Esophagus squamous epithelium (tissue), 4 donors: ENCODE results near the gene DNAJC7.

Experiments used
- POLR2A ChIP-seq, 4 donors: fragments of 450-650 bp; IDR thresholded peaks; one replicate each; pipeline ENCODE4 v1.6.1; 2017; ENCODE audit warnings: antibody characterized with exemption in 4 of 4, mild to moderate bottlenecking in 4 of 4, moderate library complexity in 3 of 4
- TF ChIP-seq, protein P1 (sequence below), 6 experiments: fragments of 450-650 bp in 4 of 6; fragments of 200-600 bp in 2 of 6; sonication (generic) in 2 of 6; IDR thresholded peaks; one replicate each; pipeline ENCODE4 v1.5.1; 2016 to 2019; ENCODE audit warnings: antibody characterized with exemption in 6 of 6, mild to moderate bottlenecking in 4 of 6, moderate library complexity in 4 of 6

DNA sequence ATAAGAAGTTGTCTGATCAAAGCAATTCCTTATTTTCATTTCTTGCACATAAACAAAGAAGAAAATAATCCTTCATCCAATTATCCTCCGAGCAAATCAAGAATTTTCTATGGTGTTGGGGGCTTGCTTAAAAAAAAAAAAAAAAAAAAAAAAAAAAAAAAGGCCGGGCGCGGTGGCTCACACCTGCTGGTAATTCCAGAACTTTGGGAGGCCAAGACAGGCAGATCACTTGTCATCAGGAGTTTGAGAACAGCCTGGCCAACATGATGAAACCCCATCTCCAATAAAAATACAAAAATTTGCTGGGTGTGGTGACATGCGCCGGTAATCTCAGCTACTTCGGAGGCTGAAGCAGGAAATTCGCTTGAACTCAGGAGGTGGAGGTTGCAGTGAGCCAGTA is 31.3 kb downstream of the DNAJC7 start:
- TF ChIP-seq, protein P1, sequence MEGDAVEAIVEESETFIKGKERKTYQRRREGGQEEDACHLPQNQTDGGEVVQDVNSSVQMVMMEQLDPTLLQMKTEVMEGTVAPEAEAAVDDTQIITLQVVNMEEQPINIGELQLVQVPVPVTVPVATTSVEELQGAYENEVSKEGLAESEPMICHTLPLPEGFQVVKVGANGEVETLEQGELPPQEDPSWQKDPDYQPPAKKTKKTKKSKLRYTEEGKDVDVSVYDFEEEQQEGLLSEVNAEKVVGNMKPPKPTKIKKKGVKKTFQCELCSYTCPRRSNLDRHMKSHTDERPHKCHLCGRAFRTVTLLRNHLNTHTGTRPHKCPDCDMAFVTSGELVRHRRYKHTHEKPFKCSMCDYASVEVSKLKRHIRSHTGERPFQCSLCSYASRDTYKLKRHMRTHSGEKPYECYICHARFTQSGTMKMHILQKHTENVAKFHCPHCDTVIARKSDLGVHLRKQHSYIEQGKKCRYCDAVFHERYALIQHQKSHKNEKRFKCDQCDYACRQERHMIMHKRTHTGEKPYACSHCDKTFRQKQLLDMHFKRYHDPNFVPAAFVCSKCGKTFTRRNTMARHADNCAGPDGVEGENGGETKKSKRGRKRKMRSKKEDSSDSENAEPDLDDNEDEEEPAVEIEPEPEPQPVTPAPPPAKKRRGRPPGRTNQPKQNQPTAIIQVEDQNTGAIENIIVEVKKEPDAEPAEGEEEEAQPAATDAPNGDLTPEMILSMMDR (IDR thresholded peaks at IDR 0.05) = no peak
- no peak for TF ChIP-seq POLR2A (IDR thresholded peaks at IDR 0.05)
